Liver (tissue), 9 donors: ENCODE results near the gene SIX3. TPM values are rescaled to one million over a fixed set of nuclear protein-coding genes. Genes with fewer than 3 reads are reported as not detected.

ENCODE experiments used
- DNase-seq: peaks from one replicate; pipeline ENCODE4 v3.0.0-alpha.2; 2017; ENCODE audit warnings: low spot score
- H3K27ac ChIP-seq, 2 donors: one replicate each; pipeline ENCODE4 v1.7.0; 2013; ENCODE audit warnings: inconsistent platforms in 2 of 2, low read length in 2 of 2, control low read depth in 1 of 2, low read depth in 1 of 2, mild to moderate bottlenecking in 1 of 2
- H3K27me3 ChIP-seq, 4 donors: one replicate each; pipeline versions ENCODE4 v1.6.1 to v1.7.0; 2013; ENCODE audit warnings: low read length in 3 of 4, inconsistent platforms in 1 of 4, mild to moderate bottlenecking in 1 of 4, moderate library complexity in 1 of 4; ENCODE audit not compliant: control insufficient read depth in 4 of 4, insufficient read depth in 4 of 4
- H3K36me3 ChIP-seq, 4 donors: one replicate each; pipeline versions ENCODE4 v1.6.1 to v1.7.0; 2013; ENCODE audit warnings: low read length in 3 of 4, mild to moderate bottlenecking in 3 of 4, low read depth in 1 of 4, moderate library complexity in 1 of 4; ENCODE audit not compliant: control insufficient read depth in 4 of 4, insufficient read depth in 3 of 4
- H3K4me1 ChIP-seq, 4 donors: one replicate each; pipeline versions ENCODE4 v1.6.1 to v1.7.0; 2013; ENCODE audit warnings: low read length in 3 of 4, mild to moderate bottlenecking in 3 of 4, moderate library complexity in 1 of 4; ENCODE audit not compliant: control insufficient read depth in 4 of 4, insufficient read depth in 4 of 4
- H3K4me3 ChIP-seq, 3 donors: one replicate each; pipeline versions ENCODE4 v1.6.1 to v1.7.0; 2013; ENCODE audit warnings: low read length in 3 of 3, control low read depth in 1 of 3, low read depth in 1 of 3, mild to moderate bottlenecking in 1 of 3
- H3K9ac ChIP-seq, 2 donors: one replicate each; pipeline ENCODE4 v1.7.0; 2013; ENCODE audit warnings: low read length in 2 of 2, mild to moderate bottlenecking in 2 of 2, moderate library complexity in 2 of 2, control low read depth in 1 of 2, low read depth in 1 of 2
- H3K9me3 ChIP-seq, 4 donors: one replicate each; pipeline versions ENCODE4 v1.6.1 to v1.7.0; 2013; ENCODE audit warnings: low read length in 3 of 4; ENCODE audit not compliant: control insufficient read depth in 4 of 4
- ATF3 ChIP-seq: IDR thresholded peaks from 2 replicates; pipeline ENCODE4 v1.6.1; 2016; ENCODE audit warnings: antibody characterized with exemption
- CTCF ChIP-seq: fragments of 150-350 bp; IDR thresholded peaks from 2 replicates; pipeline ENCODE4 v1.5.1; 2017; ENCODE audit warnings: improper control_type of control experiment, low read depth, low read length; ENCODE audit not compliant: missing input control
- EGR1 ChIP-seq, 2 donors: IDR thresholded peaks; 2 replicates each; pipeline ENCODE4 v1.6.1; 2016 to 2018; ENCODE audit warnings: antibody characterized with exemption in 2 of 2, low read depth in 2 of 2
- FOXA1 ChIP-seq: IDR thresholded peaks from 2 replicates; pipeline ENCODE4 v1.6.1; 2016; ENCODE audit warnings: antibody characterized with exemption
- FOXA2 ChIP-seq: IDR thresholded peaks from 2 replicates; pipeline ENCODE4 v1.6.1; 2016; ENCODE audit warnings: antibody characterized with exemption
- GABPA ChIP-seq, 2 donors: IDR thresholded peaks in 1 of 2; conservative IDR thresholded peaks in 1 of 2; 2 replicates each; pipeline ENCODE4 v1.6.1; 2016; ENCODE audit warnings: antibody characterized with exemption in 2 of 2, mild to moderate bottlenecking in 1 of 2, moderate library complexity in 1 of 2
- HNF4G ChIP-seq: IDR thresholded peaks from 2 replicates; pipeline ENCODE4 v1.6.1; 2016; ENCODE audit warnings: antibody characterized with exemption
- JUND ChIP-seq, 2 donors: IDR thresholded peaks; 2 replicates each; pipeline ENCODE4 v1.6.1; 2016; ENCODE audit warnings: antibody characterized with exemption in 2 of 2
- MAX ChIP-seq: IDR thresholded peaks from 2 replicates; pipeline ENCODE4 v1.6.1; 2016; ENCODE audit warnings: antibody characterized with exemption
- NR2F2 ChIP-seq: IDR thresholded peaks from 2 replicates; pipeline ENCODE4 v1.6.1; 2016; ENCODE audit warnings: antibody characterized with exemption
- RAD21 ChIP-seq, 2 donors: IDR thresholded peaks; 2 replicates each; pipeline ENCODE4 v1.6.1; 2016; ENCODE audit warnings: antibody characterized with exemption in 2 of 2, mild to moderate bottlenecking in 2 of 2
- REST ChIP-seq: IDR thresholded peaks from 2 replicates; pipeline ENCODE4 v1.6.1; 2016; ENCODE audit warnings: antibody characterized with exemption, mild to moderate bottlenecking
- RXRA ChIP-seq, 2 donors: IDR thresholded peaks; 2 replicates each; pipeline ENCODE4 v1.6.1; 2017 to 2018; ENCODE audit warnings: antibody characterized with exemption in 2 of 2, mild to moderate bottlenecking in 1 of 2
- TAF1 ChIP-seq: conservative IDR thresholded peaks from 2 replicates; pipeline ENCODE4 v1.6.1; 2016; ENCODE audit warnings: antibody characterized with exemption, mild to moderate bottlenecking
- ZBTB33 ChIP-seq: IDR thresholded peaks from 2 replicates; pipeline ENCODE4 v1.6.1; 2016; ENCODE audit warnings: antibody characterized with exemption
- WGBS: extraction: QIAGEN DNeasy Blood & Tissue Kit; methylation state at CpG from one replicate; pipeline ENCODE4 v1.1.7; 2013; 5-methylcytosine and 5-hydroxymethylcytosine counted together
- polyA plus RNA-seq, 2 donors: library from polyadenylated mRNA; stranded (reverse) in 1 of 2; unstranded in 1 of 2; fragments of 200-250 nt in 1 of 2; fragments of >200 nt in 1 of 2; fragmentation: Nextera tagmentation in 1 of 2; extraction: Ambion mirVana in 1 of 2; gene quantifications; one replicate each; pipeline versions ENCODE4 v1.2.1 to v1.2.3, GENCODE V29; 2013 to 2015
- total RNA-seq, 2 donors: library from RNA; depleted of rRNA; stranded (reverse); fragments of >200 nt; gene quantifications; one replicate each; pipeline ENCODE4 v1.2.3, GENCODE V29; 2014
- donor health status: healthy.
- donor health status: healthy.
- donor health status: healthy.
- donor health status: healthy.
- donor health status: healthy.

SIX3 gene
- total and polyA plus RNA-seq, 4 donors, result not detected

- Histone ChIP-seq H3K36me3 (no peaks in the 10 kb centered on the region), H3K27ac (no peak overlapping the region), H3K9ac (no peak overlapping the region), H3K27me3 (peaks cover 5 to 9% (median 5%) of the 10 kb centered on the region in 4 donors), H3K4me3 (no peak overlapping the region), H3K9me3 (no peaks in the 10 kb centered on the region), H3K4me1 (peaks cover 3 to 27% (median 23%) of the 10 kb centered on the region in 4 donors)
- DNase-seq, result no peak
- 86% methylated on average over 6 of the region's 6 CpGs for WGBS
- no peak for TF ChIP-seq ZBTB33
- no peak for TF ChIP-seq RXRA (IDR thresholded peaks at IDR 0.05)
- no peak for TF ChIP-seq REST
- TF ChIP-seq TAF1, result no peak
- no peak for TF ChIP-seq HNF4G
- no peak for TF ChIP-seq FOXA2
- no peak for TF ChIP-seq RAD21 (IDR thresholded peaks at IDR 0.05)
- TF ChIP-seq JUND (IDR thresholded peaks at IDR 0.05), result no peak
- no peak for TF ChIP-seq MAX
- no peak for TF ChIP-seq GABPA (IDR thresholded peaks at IDR 0.05 in 1 of 2, conservative IDR thresholded peaks at IDR 0.05 in 1 of 2)
- TF ChIP-seq NR2F2, result no peak
- no peak for TF ChIP-seq CTCF
Measured at GRCh38 chr2:44957656-44958327, 16.3 kb downstream of the SIX3 start.

- WGBS, result 79% methylated on average over 6 of the region's 6 CpGs
- peaks cover 2 to 5% (median 3%) of the 10 kb centered on the region in 4 donors for H3K27me3 ChIP-seq
- TF ChIP-seq HNF4G, result no peak
- no peak for TF ChIP-seq ZBTB33
- TF ChIP-seq RAD21 (IDR thresholded peaks at IDR 0.05), result no peak
- TF ChIP-seq EGR1 (IDR thresholded peaks at IDR 0.05; ENCODE audit: low read depth in 2 of 2), result no peak
- no peak for TF ChIP-seq FOXA1
- TF ChIP-seq ATF3, result no peak
- no peak for TF ChIP-seq FOXA2
- TF ChIP-seq RXRA (IDR thresholded peaks at IDR 0.05), result no peak
- TF ChIP-seq GABPA (IDR thresholded peaks at IDR 0.05 in 1 of 2, conservative IDR thresholded peaks at IDR 0.05 in 1 of 2), result no peak
- TF ChIP-seq CTCF, result no peak
Measured at GRCh38 chr2:44959855-44960254, 18.4 kb downstream of the SIX3 start.

More at GRCh38 chr2:44959855-44960254, 18.4 kb downstream of the SIX3 start:
- Histone ChIP-seq H3K9ac (no peak overlapping the region), H3K36me3 (no peaks in the 10 kb centered on the region), H3K27ac (no peak overlapping the region), H3K9me3 (no peaks in the 10 kb centered on the region), H3K4me3 (no peak overlapping the region), H3K4me1 (peaks cover 3 to 16% (median 11%) of the 10 kb centered on the region in 4 donors)
- no peak for DNase-seq
